ENCODE measurements around the gene DGCR8.
A peak's percentile ranks its signal among the peaks of the same experiment; 100 is the strongest.

The DGCR8 gene

GRCh38 chr22:20080445-20080775 lies 369 bp downstream of the DGCR8 start:
- H3K36me3 ChIP-seq (ENCODE audit: control insufficient read depth, low read depth, low read length), result peaks cover 4% of the 10 kb centered on the region
- peak overlapping the region; percentile 97 for H3K9ac ChIP-seq (ENCODE audit: low read length)
- H3K27me3 ChIP-seq (ENCODE audit: control insufficient read depth, insufficient read depth, low read length), result no peaks in the 10 kb centered on the region
- H3K9me3 ChIP-seq (ENCODE audit: control insufficient read depth, low read depth, low read length), result no peaks in the 10 kb centered on the region
- H3K4me3 ChIP-seq (ENCODE audit: low read length), result peak overlapping the region; percentile 98
- H3K4me1 ChIP-seq (ENCODE audit: control insufficient read depth, low read depth, low read length), result peaks cover 6% of the 10 kb centered on the region
- peak overlapping the region; percentile 90 for H3K27ac ChIP-seq (ENCODE audit: low read length)

GRCh38 chr22:20080776-20081654 lies 974 bp downstream of the DGCR8 start:
- Histone ChIP-seq H3K27ac (ENCODE audit: low read length) (peak overlapping the region; percentile 90), H3K9me3 (ENCODE audit: control insufficient read depth, low read depth, low read length) (no peaks in the 10 kb centered on the region), H3K9ac (ENCODE audit: low read length) (peak overlapping the region; percentile 97)

GRCh38 chr22:20083157-20083890 lies 3.3 kb downstream of the DGCR8 start:
- Histone ChIP-seq H3K36me3 (ENCODE audit: control insufficient read depth, low read depth, low read length) (peaks cover 33% of the 10 kb centered on the region), H3K4me1 (ENCODE audit: control insufficient read depth, low read depth, low read length) (peaks cover 6% of the 10 kb centered on the region), H3K27me3 (ENCODE audit: control insufficient read depth, insufficient read depth, low read length) (no peaks in the 10 kb centered on the region), H3K27ac (ENCODE audit: low read length) (no peak overlapping the region), H3K9ac (ENCODE audit: low read length) (no peak overlapping the region), H3K4me3 (ENCODE audit: low read length) (no peak overlapping the region), H3K9me3 (ENCODE audit: control insufficient read depth, low read depth, low read length) (no peaks in the 10 kb centered on the region)

More at GRCh38 chr22:20080776-20081654, 974 bp downstream of the DGCR8 start:
- Histone ChIP-seq H3K27me3 (ENCODE audit: control insufficient read depth, insufficient read depth, low read length) (no peaks in the 10 kb centered on the region), H3K4me1 (ENCODE audit: control insufficient read depth, low read depth, low read length) (peaks cover 6% of the 10 kb centered on the region), H3K4me3 (ENCODE audit: low read length) (peak overlapping the region; percentile 98), H3K36me3 (ENCODE audit: control insufficient read depth, low read depth, low read length) (peaks cover 10% of the 10 kb centered on the region)

- H3K36me3 ChIP-seq (ENCODE audit: control insufficient read depth, low read depth, low read length), result peaks cover 40% of the 10 kb centered on the region
- H3K9me3 ChIP-seq (ENCODE audit: control insufficient read depth, low read depth, low read length), result no peaks in the 10 kb centered on the region
- H3K27ac ChIP-seq (ENCODE audit: low read length), result no peak overlapping the region
- H3K9ac ChIP-seq (ENCODE audit: low read length), result no peak overlapping the region
- H3K4me3 ChIP-seq (ENCODE audit: low read length), result no peak overlapping the region
- no peaks in the 10 kb centered on the region for H3K27me3 ChIP-seq (ENCODE audit: control insufficient read depth, insufficient read depth, low read length)
- H3K4me1 ChIP-seq (ENCODE audit: control insufficient read depth, low read depth, low read length), result peaks cover 6% of the 10 kb centered on the region
These were observed 4.0 kb downstream of the DGCR8 start for GRCh38 chr22:20083891-20084546.

- Histone ChIP-seq H3K4me3 (ENCODE audit: low read length) (no peak overlapping the region), H3K27ac (ENCODE audit: low read length) (no peak overlapping the region), H3K36me3 (ENCODE audit: control insufficient read depth, low read depth, low read length) (peaks cover 47% of the 10 kb centered on the region), H3K27me3 (ENCODE audit: control insufficient read depth, insufficient read depth, low read length) (no peaks in the 10 kb centered on the region), H3K9me3 (ENCODE audit: control insufficient read depth, low read depth, low read length) (no peaks in the 10 kb centered on the region), H3K9ac (ENCODE audit: low read length) (no peak overlapping the region), H3K4me1 (ENCODE audit: control insufficient read depth, low read depth, low read length) (peaks cover 6% of the 10 kb centered on the region)
These were observed 4.7 kb downstream of the DGCR8 start for GRCh38 chr22:20084547-20085413.

- H3K9ac ChIP-seq (ENCODE audit: low read length), result no peak overlapping the region
- H3K36me3 ChIP-seq (ENCODE audit: control insufficient read depth, low read depth, low read length), result peaks cover 56% of the 10 kb centered on the region
These were observed 5.6 kb downstream of the DGCR8 start for GRCh38 chr22:20085651-20086050.

GRCh38 chr22:20086101-20086599 lies 6.1 kb downstream of the DGCR8 start:
- H3K27me3 ChIP-seq (ENCODE audit: control insufficient read depth, insufficient read depth, low read length), result no peaks in the 10 kb centered on the region
- no peak overlapping the region for H3K9ac ChIP-seq (ENCODE audit: low read length)
- H3K9me3 ChIP-seq (ENCODE audit: control insufficient read depth, low read depth, low read length), result no peaks in the 10 kb centered on the region
- no peak overlapping the region for H3K27ac ChIP-seq (ENCODE audit: low read length)
- H3K4me3 ChIP-seq (ENCODE audit: low read length), result no peak overlapping the region
- H3K4me1 ChIP-seq (ENCODE audit: control insufficient read depth, low read depth, low read length), result peaks cover 6% of the 10 kb centered on the region
- H3K36me3 ChIP-seq (ENCODE audit: control insufficient read depth, low read depth, low read length), result peaks cover 61% of the 10 kb centered on the region

More at GRCh38 chr22:20085651-20086050, 5.6 kb downstream of the DGCR8 start:
- H3K9me3 ChIP-seq (ENCODE audit: control insufficient read depth, low read depth, low read length), result no peaks in the 10 kb centered on the region
- H3K27ac ChIP-seq (ENCODE audit: low read length), result no peak overlapping the region
- no peak overlapping the region for H3K4me3 ChIP-seq (ENCODE audit: low read length)
- H3K27me3 ChIP-seq (ENCODE audit: control insufficient read depth, insufficient read depth, low read length), result no peaks in the 10 kb centered on the region
- H3K4me1 ChIP-seq (ENCODE audit: control insufficient read depth, low read depth, low read length), result peaks cover 6% of the 10 kb centered on the region

- Histone ChIP-seq H3K4me1 (ENCODE audit: control insufficient read depth, low read depth, low read length) (peaks cover under 1% of the 10 kb centered on the region), H3K27ac (ENCODE audit: low read length) (no peak overlapping the region), H3K9ac (ENCODE audit: low read length) (no peak overlapping the region), H3K4me3 (ENCODE audit: low read length) (no peak overlapping the region), H3K36me3 (ENCODE audit: control insufficient read depth, low read depth, low read length) (peaks cover 64% of the 10 kb centered on the region), H3K27me3 (ENCODE audit: control insufficient read depth, insufficient read depth, low read length) (no peaks in the 10 kb centered on the region), H3K9me3 (ENCODE audit: control insufficient read depth, low read depth, low read length) (no peaks in the 10 kb centered on the region)
These were observed 6.7 kb downstream of the DGCR8 start for GRCh38 chr22:20086763-20087162.

GRCh38 chr22:20087319-20088262 lies 7.5 kb downstream of the DGCR8 start:
- H3K27ac ChIP-seq (ENCODE audit: low read length), result no peak overlapping the region
- H3K9ac ChIP-seq (ENCODE audit: low read length), result no peak overlapping the region
- H3K36me3 ChIP-seq (ENCODE audit: control insufficient read depth, low read depth, low read length), result peaks cover 73% of the 10 kb centered on the region

GRCh38 chr22:20088263-20088648 lies 8.2 kb downstream of the DGCR8 start:
- no peak overlapping the region for H3K9ac ChIP-seq (ENCODE audit: low read length)

More at GRCh38 chr22:20087319-20088262, 7.5 kb downstream of the DGCR8 start:
- Histone ChIP-seq H3K4me3 (ENCODE audit: low read length) (no peak overlapping the region), H3K27me3 (ENCODE audit: control insufficient read depth, insufficient read depth, low read length) (no peaks in the 10 kb centered on the region), H3K4me1 (ENCODE audit: control insufficient read depth, low read depth, low read length) (no peaks in the 10 kb centered on the region), H3K9me3 (ENCODE audit: control insufficient read depth, low read depth, low read length) (no peaks in the 10 kb centered on the region)

More at GRCh38 chr22:20088263-20088648, 8.2 kb downstream of the DGCR8 start:
- no peaks in the 10 kb centered on the region for H3K27me3 ChIP-seq (ENCODE audit: control insufficient read depth, insufficient read depth, low read length)
- no peak overlapping the region for H3K27ac ChIP-seq (ENCODE audit: low read length)
- H3K4me1 ChIP-seq (ENCODE audit: control insufficient read depth, low read depth, low read length), result no peaks in the 10 kb centered on the region
- H3K9me3 ChIP-seq (ENCODE audit: control insufficient read depth, low read depth, low read length), result no peaks in the 10 kb centered on the region
- H3K4me3 ChIP-seq (ENCODE audit: low read length), result no peak overlapping the region
- H3K36me3 ChIP-seq (ENCODE audit: control insufficient read depth, low read depth, low read length), result peaks cover 79% of the 10 kb centered on the region
